ENCODE results near the gene CLCA4. TPM values are rescaled to one million over a fixed set of nuclear protein-coding genes. Genes with fewer than 3 reads are reported as not detected.

CLCA4 gene
- total RNA-seq, 1 donor from 2014 or later: 0.27 TPM

- no peak overlapping the region for H3K4me3 ChIP-seq
- no peaks in the 10 kb centered on the region for H3K27me3 ChIP-seq (ENCODE audit: low read depth)
- no peaks in the 10 kb centered on the region for H3K36me3 ChIP-seq
- no peak for DNase-seq
- H3K4me1 ChIP-seq: no peaks in the 10 kb centered on the region
- intact Hi-C loops (cut with micrococcal nuclease): no loop called here
- peaks cover 16% of the 10 kb centered on the region for H3K9me3 ChIP-seq (replicated peaks)
- no peak for TF ChIP-seq CTCF (IDR thresholded peaks at IDR 0.05; ENCODE audit: borderline replicate concordance)
- H3K27ac ChIP-seq (replicated peaks): no peak overlapping the region
Observed at GRCh38 chr1:86548839-86549238, 2.0 kb downstream of the CLCA4 start.

- H3K27me3 ChIP-seq (ENCODE audit: low read depth): no peaks in the 10 kb centered on the region
- H3K27ac ChIP-seq (replicated peaks): no peak overlapping the region
- intact Hi-C loops (cut with micrococcal nuclease): no loop called here
- no peaks in the 10 kb centered on the region for H3K36me3 ChIP-seq
- peaks cover 9% of the 10 kb centered on the region for H3K9me3 ChIP-seq (replicated peaks)
- no peak for DNase-seq
- TF ChIP-seq CTCF (IDR thresholded peaks at IDR 0.05; ENCODE audit: borderline replicate concordance): no peak
- H3K4me3 ChIP-seq: no peak overlapping the region
- H3K4me1 ChIP-seq: no peaks in the 10 kb centered on the region
Observed at GRCh38 chr1:86551305-86551704, 4.4 kb downstream of the CLCA4 start.

- DNase-seq: no peak
- intact Hi-C loops (cut with micrococcal nuclease): no loop called here
- H3K27ac ChIP-seq (replicated peaks): no peak overlapping the region
Observed at GRCh38 chr1:86552376-86552775, 5.5 kb downstream of the CLCA4 start.

GRCh38 chr1:86557739-86558138, 10.9 kb downstream of the CLCA4 start:
- no peak for TF ChIP-seq CTCF (IDR thresholded peaks at IDR 0.05; ENCODE audit: borderline replicate concordance)
- H3K27me3 ChIP-seq (ENCODE audit: low read depth): peaks cover 16% of the 10 kb centered on the region

More at GRCh38 chr1:86552376-86552775, 5.5 kb downstream of the CLCA4 start:
- no peak for TF ChIP-seq CTCF (IDR thresholded peaks at IDR 0.05; ENCODE audit: borderline replicate concordance)
- Histone ChIP-seq H3K4me1 (no peaks in the 10 kb centered on the region), H3K4me3 (no peak overlapping the region), H3K9me3 (replicated peaks) (peaks cover 9% of the 10 kb centered on the region), H3K27me3 (ENCODE audit: low read depth) (no peaks in the 10 kb centered on the region), H3K36me3 (no peaks in the 10 kb centered on the region)

GRCh38 chr1:86563849-86564248, 17.0 kb downstream of the CLCA4 start:
- Histone ChIP-seq H3K4me3 (no peak overlapping the region), H3K27me3 (ENCODE audit: low read depth) (peaks cover 20% of the 10 kb centered on the region), H3K4me1 (no peaks in the 10 kb centered on the region), H3K9me3 (replicated peaks) (no peaks in the 10 kb centered on the region), H3K36me3 (no peaks in the 10 kb centered on the region), H3K27ac (replicated peaks) (no peak overlapping the region)
- TF ChIP-seq CTCF (IDR thresholded peaks at IDR 0.05; ENCODE audit: borderline replicate concordance): no peak
- DNase-seq: no peak
- intact Hi-C loops (cut with micrococcal nuclease): no loop called here

More at GRCh38 chr1:86557739-86558138, 10.9 kb downstream of the CLCA4 start:
- Histone ChIP-seq H3K4me1 (no peaks in the 10 kb centered on the region), H3K36me3 (no peaks in the 10 kb centered on the region), H3K4me3 (no peak overlapping the region), H3K27ac (replicated peaks) (no peak overlapping the region), H3K9me3 (replicated peaks) (peaks cover 8% of the 10 kb centered on the region)
- intact Hi-C loops (cut with micrococcal nuclease): no loop called here
- DNase-seq: no peak

- H3K36me3 ChIP-seq: no peaks in the 10 kb centered on the region
- DNase-seq: no peak
- intact Hi-C loops (cut with micrococcal nuclease): no loop called here
Observed at GRCh38 chr1:86567341-86567740, 20.5 kb downstream of the CLCA4 start.

More at GRCh38 chr1:86567341-86567740, 20.5 kb downstream of the CLCA4 start:
- Histone ChIP-seq H3K4me3 (no peak overlapping the region), H3K9me3 (replicated peaks) (no peaks in the 10 kb centered on the region), H3K27me3 (ENCODE audit: low read depth) (peaks cover 8% of the 10 kb centered on the region), H3K27ac (replicated peaks) (no peak overlapping the region), H3K4me1 (no peaks in the 10 kb centered on the region)
- TF ChIP-seq CTCF (IDR thresholded peaks at IDR 0.05; ENCODE audit: borderline replicate concordance): no peak
